Measurements from ENCODE around the gene LZTFL1. TPM values are rescaled to one million over a fixed set of nuclear protein-coding genes. Genes with fewer than 3 reads are reported as not detected.

The LZTFL1 gene
- total RNA-seq, 1 donor from 2014 or later: 22.8 TPM

GRCh38 chr3:45777111-45777745 is 64.7 kb downstream of the LZTFL1 start:
- TF ChIP-seq CTCF (IDR thresholded peaks at IDR 0.05): no peak
- Histone ChIP-seq H3K36me3 (no peaks in the 10 kb centered on the region), H3K4me1 (peaks cover 4% of the 10 kb centered on the region), H3K4me3 (no peak overlapping the region), H3K27ac (no peak overlapping the region), H3K27me3 (no peaks in the 10 kb centered on the region), H3K9me3 (no peaks in the 10 kb centered on the region)
- intact Hi-C loops (cut with DNase I): no loop called here
- ATAC-seq (no peak), DNase-seq (no peak)

GRCh38 chr3:45776611-45777010 is 65.3 kb downstream of the LZTFL1 start:
- no peak for ATAC-seq
- Histone ChIP-seq H3K36me3 (no peaks in the 10 kb centered on the region), H3K27me3 (no peaks in the 10 kb centered on the region), H3K4me3 (no peak overlapping the region), H3K4me1 (peaks cover 4% of the 10 kb centered on the region), H3K9me3 (no peaks in the 10 kb centered on the region), H3K27ac (no peak overlapping the region)
- DNase-seq: no peak
- TF ChIP-seq CTCF (IDR thresholded peaks at IDR 0.05): no peak
- intact Hi-C loops (cut with DNase I): no loop called here

- Histone ChIP-seq H3K27ac (no peak overlapping the region), H3K9me3 (no peaks in the 10 kb centered on the region), H3K4me3 (no peak overlapping the region), H3K4me1 (peaks cover 4% of the 10 kb centered on the region), H3K27me3 (no peaks in the 10 kb centered on the region), H3K36me3 (no peaks in the 10 kb centered on the region)
- intact Hi-C loops (cut with DNase I): no loop called here
- no peak for TF ChIP-seq CTCF (IDR thresholded peaks at IDR 0.05)
- ATAC-seq (no peak), DNase-seq (no peak)
Observed at GRCh38 chr3:45776301-45776595, 65.7 kb downstream of the LZTFL1 start.

- no peaks in the 10 kb centered on the region for H3K9me3 ChIP-seq
- DNase-seq (no peak), ATAC-seq (no peak)
- no peak overlapping the region for H3K27ac ChIP-seq
- H3K4me1 ChIP-seq: peaks cover 4% of the 10 kb centered on the region
- intact Hi-C loops (cut with DNase I): no loop called here
- H3K36me3 ChIP-seq: no peaks in the 10 kb centered on the region
- no peak for TF ChIP-seq CTCF (IDR thresholded peaks at IDR 0.05)
- no peaks in the 10 kb centered on the region for H3K27me3 ChIP-seq
- H3K4me3 ChIP-seq: no peak overlapping the region
Observed at GRCh38 chr3:45775571-45776300, 66.2 kb downstream of the LZTFL1 start.

GRCh38 chr3:45774581-45775521 is 67.1 kb downstream of the LZTFL1 start:
- ATAC-seq (no peak), DNase-seq (no peak)
- Histone ChIP-seq H3K9me3 (no peaks in the 10 kb centered on the region), H3K4me3 (no peak overlapping the region), H3K4me1 (peaks cover 4% of the 10 kb centered on the region), H3K36me3 (no peaks in the 10 kb centered on the region), H3K27ac (no peak overlapping the region), H3K27me3 (no peaks in the 10 kb centered on the region)
- intact Hi-C loops (cut with DNase I): no loop called here
- no peak for TF ChIP-seq CTCF (IDR thresholded peaks at IDR 0.05)
